B cell (primary cell): ENCODE data around the gene CHST10. TPM values are rescaled to one million over a fixed set of nuclear protein-coding genes. Genes with fewer than 3 reads are reported as not detected.
A peak's percentile ranks its signal among the peaks of the same experiment; 100 is the strongest.

Experiments used
- ATAC-seq: fragments of 200-7000 bp; cut with Tn5 transposase; one replicate; pipeline ENCODE4 v1.10.0; 2021; ENCODE audit warnings: low read depth, mild to moderate bottlenecking, moderate number of reproducible peaks, moderate library complexity
- CTCF ChIA-PET: fragments of 350-600 bp; sonication (Branson Sonifier 250); formaldehyde crosslinking; loops from one replicate; lab custom pipeline; 2021; ENCODE audit warnings: antibody characterized with exemption, inconsistent platforms; lab: Charles Lee
- POLR2A ChIA-PET: fragments of 350-600 bp; sonication (Branson Sonifier 250); formaldehyde crosslinking; loops from one replicate; lab custom pipeline; 2021; ENCODE audit warnings: antibody characterized with exemption; lab: Charles Lee
- DNase-seq: peaks from one replicate; pipeline ENCODE4 v3.0.0; 2013
- H2AFZ ChIP-seq: 2 replicates; pipeline ENCODE4 v1.6.1; 2012; ENCODE audit warnings: mild to moderate bottlenecking, low read depth, low read length; ENCODE audit not compliant: insufficient read depth, poor library complexity, severe bottlenecking
- H3K27ac ChIP-seq, 2 donors: 1 replicate in 1 of 2; 2 replicates in 1 of 2; pipeline ENCODE4 v1.5.1; 2012 to 2013; ENCODE audit warnings: low read length in 2 of 2, mild to moderate bottlenecking in 2 of 2, moderate library complexity in 1 of 2
- H3K27me3 ChIP-seq, 4 experiments: fragments of 200-600 bp in 1 of 4; sonication (generic) in 1 of 4; replicated peaks in 1 of 4; 1 replicate in 2 of 4; 2 replicates in 2 of 4; pipeline versions ENCODE4 v1.6.1 to v1.7.0; 2013 to 2016; ENCODE audit warnings: low read length in 3 of 4, mild to moderate bottlenecking in 2 of 4, mixed read lengths in 1 of 4, moderate library complexity in 1 of 4; ENCODE audit not compliant: insufficient read depth in 4 of 4, control insufficient read depth in 3 of 4; ENCODE audit errors: control extremely low read depth in 1 of 4
- H3K36me3 ChIP-seq, 2 experiments: replicated peaks in 1 of 2; 1 replicate in 1 of 2; 2 replicates in 1 of 2; pipeline versions ENCODE4 v1.6.1 to v1.7.1; 2013; ENCODE audit warnings: low read length in 1 of 2; ENCODE audit not compliant: insufficient read depth in 2 of 2, control insufficient read depth in 1 of 2; ENCODE audit errors: control extremely low read depth in 1 of 2, extremely low read depth in 1 of 2
- H3K4me1 ChIP-seq, 2 donors: fragments of 200-600 bp in 1 of 2; sonication (generic) in 1 of 2; 1 replicate in 1 of 2; 2 replicates in 1 of 2; pipeline versions ENCODE4 v1.5.1 to v1.6.1; 2013 to 2017; ENCODE audit warnings: low read length in 2 of 2; ENCODE audit not compliant: control insufficient read depth in 2 of 2, insufficient read depth in 2 of 2
- H3K4me2 ChIP-seq: replicated peaks from 2 replicates; pipeline ENCODE3; 2012; ENCODE audit warnings: mild to moderate bottlenecking, low read depth, low read length; ENCODE audit not compliant: poor library complexity, severe bottlenecking
- H3K4me3 ChIP-seq, 5 experiments: fragments of 200-600 bp in 1 of 5; sonication (generic) in 1 of 5; 1 replicate in 3 of 5; 2 replicates in 2 of 5; pipeline versions ENCODE4 v1.5.1 to v1.7.0; 2011 to 2016; ENCODE audit warnings: low read length in 4 of 5, mild to moderate bottlenecking in 4 of 5, low read depth in 2 of 5, control low read depth in 1 of 5, moderate library complexity in 1 of 5; ENCODE audit not compliant: insufficient read depth in 1 of 5; ENCODE audit errors: control extremely low read depth in 1 of 5, extremely low read depth in 1 of 5
- H3K79me2 ChIP-seq: fragments of 200-600 bp; sonication (generic); one replicate; pipeline ENCODE4 v1.6.0; 2016; ENCODE audit warnings: low read length; ENCODE audit not compliant: control insufficient read depth, insufficient read depth
- H3K9ac ChIP-seq: fragments of 200-600 bp; sonication (generic); 2 replicates; pipeline ENCODE4 v1.6.1; 2017; ENCODE audit warnings: mild to moderate bottlenecking, low read length, moderate library complexity
- H3K9me3 ChIP-seq, 3 donors: one replicate each; pipeline versions ENCODE4 v1.6.1 to v1.7.1; 2013; ENCODE audit warnings: low read length in 2 of 3; ENCODE audit not compliant: control insufficient read depth in 2 of 3, insufficient read depth in 1 of 3; ENCODE audit errors: control extremely low read depth in 1 of 3
- H4K20me1 ChIP-seq: 2 replicates; pipeline ENCODE4 v1.6.0; 2012; ENCODE audit warnings: mild to moderate bottlenecking, low read length; ENCODE audit not compliant: insufficient read depth, control insufficient read depth, poor library complexity, severe bottlenecking
- H3K27ac Mint-ChIP-seq: one replicate; pipeline ENCODE4 v1.8.0; 2021; ENCODE audit warnings: mixed read lengths
- H3K27me3 Mint-ChIP-seq: one replicate; pipeline ENCODE4 v1.8.0; 2021; ENCODE audit warnings: mixed read lengths
- H3K4me1 Mint-ChIP-seq: one replicate; pipeline ENCODE4 v1.8.0; 2021; ENCODE audit warnings: mixed read lengths
- H3K4me3 Mint-ChIP-seq: one replicate; pipeline ENCODE4 v1.8.0; 2021; ENCODE audit warnings: mixed read lengths
- H3K9me3 Mint-ChIP-seq: one replicate; pipeline ENCODE4 v1.8.0; 2022; ENCODE audit warnings: mixed read lengths; ENCODE audit not compliant: insufficient read depth
- EZH2 ChIP-seq: IDR thresholded peaks from 2 replicates; pipeline ENCODE4 v1.6.1; 2012; ENCODE audit warnings: borderline replicate concordance, low read depth, mild to moderate bottlenecking, moderate library complexity, low read length; ENCODE audit not compliant: insufficient read depth, poor library complexity, severe bottlenecking
- WGBS: methylation state at CpG from one replicate; pipeline ENCODE4 v1.1.5; 2013; ENCODE audit warnings: missing lambda C conversion rate; ENCODE audit not compliant: insufficient coverage; 5-methylcytosine and 5-hydroxymethylcytosine counted together
- intact Hi-C: fragments of 100-400 bp; cut with micrococcal nuclease; formaldehyde crosslinking; loops from one replicate; pipeline ENCODE4 v1.10.0; 2022
- polyA minus RNA-seq: library from RNA; depleted of rRNA, polyadenylated mRNA; stranded (reverse); fragments of >200 nt; gene quantifications from 2 replicates; pipeline ENCODE4 v1.2.3, GENCODE V29; 2012
- polyA plus RNA-seq: library from polyadenylated mRNA; depleted of rRNA; stranded (reverse); fragments of >200 nt; gene quantifications from 2 replicates; pipeline ENCODE4 v1.2.3, GENCODE V29; 2012
- total RNA-seq, 2 donors: library from RNA; stranded (reverse); fragments of 120-200 nt in 1 of 2; gene quantifications; 1 replicate in 1 of 2; 2 replicates in 1 of 2; pipeline versions ENCODE4 v1.2.3 to v1.2.4, GENCODE V29; 2013 to 2022
- TF ChIP-seq, protein P1 (sequence below): fragments of 200-600 bp; IDR thresholded peaks from one replicate; pipeline ENCODE4 v1.8.0; 2022; ENCODE audit warnings: antibody characterized with exemption, mild to moderate bottlenecking

Gene CHST10, protein sequence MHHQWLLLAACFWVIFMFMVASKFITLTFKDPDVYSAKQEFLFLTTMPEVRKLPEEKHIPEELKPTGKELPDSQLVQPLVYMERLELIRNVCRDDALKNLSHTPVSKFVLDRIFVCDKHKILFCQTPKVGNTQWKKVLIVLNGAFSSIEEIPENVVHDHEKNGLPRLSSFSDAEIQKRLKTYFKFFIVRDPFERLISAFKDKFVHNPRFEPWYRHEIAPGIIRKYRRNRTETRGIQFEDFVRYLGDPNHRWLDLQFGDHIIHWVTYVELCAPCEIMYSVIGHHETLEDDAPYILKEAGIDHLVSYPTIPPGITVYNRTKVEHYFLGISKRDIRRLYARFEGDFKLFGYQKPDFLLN
- total RNA-seq: 9.9 and 10.7 TPM in 2 replicates
- total RNA-seq (2013): 5.3 TPM
- 5.2 and 5.6 TPM in 2 replicates for polyA plus RNA-seq
- 5.1 and 7.4 TPM in 2 replicates for polyA minus RNA-seq

DNA sequence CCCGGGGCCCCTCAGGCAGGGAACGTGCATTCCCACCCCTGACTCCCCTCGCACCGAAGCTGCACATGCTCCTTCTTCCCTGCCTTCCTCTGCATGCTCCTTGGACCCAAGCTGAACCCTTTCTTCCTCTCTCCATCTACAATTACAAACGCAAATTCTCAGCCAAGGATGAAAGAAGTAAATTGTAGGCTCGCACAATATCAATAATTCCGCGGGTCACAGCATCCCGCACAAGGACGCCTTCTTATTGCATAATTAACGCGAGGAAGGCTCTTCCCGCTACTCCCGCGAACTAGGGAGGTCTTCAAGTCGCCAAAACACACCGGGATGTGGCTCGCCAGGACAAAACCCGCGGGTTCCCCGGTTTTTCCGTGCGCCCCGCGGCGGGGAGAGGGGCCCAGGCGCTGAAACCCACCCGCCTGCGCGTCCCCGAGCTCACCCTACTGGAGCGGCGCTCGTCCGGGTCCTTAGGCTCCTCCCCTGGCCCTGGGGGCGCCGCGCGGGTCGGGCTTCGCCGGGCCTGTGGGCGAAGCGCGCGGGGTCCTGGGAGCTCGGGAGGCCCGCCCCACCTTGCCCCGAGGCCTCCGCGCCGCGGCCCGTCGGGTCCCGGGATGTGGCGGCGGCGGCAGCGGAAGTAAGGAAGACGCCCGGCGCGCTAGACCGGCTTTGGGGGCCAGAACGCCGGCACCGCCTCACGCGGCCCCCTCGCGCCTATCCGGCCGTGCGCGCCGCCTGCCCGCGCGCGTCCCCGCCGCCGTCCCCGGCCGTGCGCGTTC is at the start of gene CHST10:
CHST10 (minus strand) TSS at position 734 of the 776 bp plus-strand sequence. CDS start 10,993 bp downstream, outside the sequence.
- ChIA-PET POLR2A (interaction anchor here (0.7 to 0.9 kb wide), 2 partner anchors 22 to 424 kb away, joined by 3 to 4 read pairs; no protein-coding TSS in a partner anchor), CTCF (interaction anchor here (0.5 to 2.9 kb wide), 5 partner anchors 22 to 886 kb away, joined by 3 to 9 read pairs (median 3); no protein-coding TSS in a partner anchor)
- Mint-ChIP-seq H3K4me3 (peak within 1 kb of the TSS; percentile 93), H3K27me3 (no peaks in the 10 kb centered on the region), H3K9me3 (no peaks in the 10 kb centered on the region), H3K27ac (peak within 1 kb of the TSS; percentile 54), H3K4me1 (peaks cover 22% of the 10 kb centered on the region)
- H2AFZ ChIP-seq: peak within 1 kb of the TSS; percentile 95
- TF ChIP-seq, protein P1, sequence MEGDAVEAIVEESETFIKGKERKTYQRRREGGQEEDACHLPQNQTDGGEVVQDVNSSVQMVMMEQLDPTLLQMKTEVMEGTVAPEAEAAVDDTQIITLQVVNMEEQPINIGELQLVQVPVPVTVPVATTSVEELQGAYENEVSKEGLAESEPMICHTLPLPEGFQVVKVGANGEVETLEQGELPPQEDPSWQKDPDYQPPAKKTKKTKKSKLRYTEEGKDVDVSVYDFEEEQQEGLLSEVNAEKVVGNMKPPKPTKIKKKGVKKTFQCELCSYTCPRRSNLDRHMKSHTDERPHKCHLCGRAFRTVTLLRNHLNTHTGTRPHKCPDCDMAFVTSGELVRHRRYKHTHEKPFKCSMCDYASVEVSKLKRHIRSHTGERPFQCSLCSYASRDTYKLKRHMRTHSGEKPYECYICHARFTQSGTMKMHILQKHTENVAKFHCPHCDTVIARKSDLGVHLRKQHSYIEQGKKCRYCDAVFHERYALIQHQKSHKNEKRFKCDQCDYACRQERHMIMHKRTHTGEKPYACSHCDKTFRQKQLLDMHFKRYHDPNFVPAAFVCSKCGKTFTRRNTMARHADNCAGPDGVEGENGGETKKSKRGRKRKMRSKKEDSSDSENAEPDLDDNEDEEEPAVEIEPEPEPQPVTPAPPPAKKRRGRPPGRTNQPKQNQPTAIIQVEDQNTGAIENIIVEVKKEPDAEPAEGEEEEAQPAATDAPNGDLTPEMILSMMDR: no peak
- TF ChIP-seq EZH2: no peak
- H3K4me2 ChIP-seq: peak within 1 kb of the TSS; percentile 96
- no peaks in the 10 kb centered on the region for H3K27me3 ChIP-seq
- H4K20me1 ChIP-seq: no peaks in the 10 kb centered on the region
- ATAC-seq (peak; percentile 93), DNase-seq (peak; percentile 77)
- H3K79me2 ChIP-seq: no peaks in the 10 kb centered on the region
- H3K4me3 ChIP-seq: peak within 1 kb of the TSS; percentile 65 to 95 (median 79)
- intact Hi-C loops: loop anchor here (1.0 to 5.0 kb wide), 4 partner anchors 22 to 154 kb away; no protein-coding TSS in a partner anchor
- WGBS: under 1% methylated on average over 85 of the region's 88 CpGs
- peak within 1 kb of the TSS in 1 of 2 donors; percentile 60 for H3K27ac ChIP-seq
- peak within 1 kb of the TSS; percentile 86 for H3K9ac ChIP-seq
- H3K9me3 ChIP-seq: no peaks in the 10 kb centered on the region
- H3K36me3 ChIP-seq: peaks cover 0 to 3% of the 10 kb centered on the region in 2 experiments
- peaks cover 11 to 14% of the 10 kb centered on the region in 2 donors for H3K4me1 ChIP-seq
